IPS-NIHi11 (cell line): Measurements from ENCODE around the gene BSPRY.
"Not testable (repeated sequence)": the region's sequence is repeated elsewhere in the genome, so short reads cannot be mapped to it uniquely, and the experiment has no call there.

Source experiments
- DNase-seq: peaks from one replicate; pipeline ENCODE4 v3.0.0; 2012; ENCODE audit warnings: mixed read lengths, low spot score

BSPRY gene

DNA sequence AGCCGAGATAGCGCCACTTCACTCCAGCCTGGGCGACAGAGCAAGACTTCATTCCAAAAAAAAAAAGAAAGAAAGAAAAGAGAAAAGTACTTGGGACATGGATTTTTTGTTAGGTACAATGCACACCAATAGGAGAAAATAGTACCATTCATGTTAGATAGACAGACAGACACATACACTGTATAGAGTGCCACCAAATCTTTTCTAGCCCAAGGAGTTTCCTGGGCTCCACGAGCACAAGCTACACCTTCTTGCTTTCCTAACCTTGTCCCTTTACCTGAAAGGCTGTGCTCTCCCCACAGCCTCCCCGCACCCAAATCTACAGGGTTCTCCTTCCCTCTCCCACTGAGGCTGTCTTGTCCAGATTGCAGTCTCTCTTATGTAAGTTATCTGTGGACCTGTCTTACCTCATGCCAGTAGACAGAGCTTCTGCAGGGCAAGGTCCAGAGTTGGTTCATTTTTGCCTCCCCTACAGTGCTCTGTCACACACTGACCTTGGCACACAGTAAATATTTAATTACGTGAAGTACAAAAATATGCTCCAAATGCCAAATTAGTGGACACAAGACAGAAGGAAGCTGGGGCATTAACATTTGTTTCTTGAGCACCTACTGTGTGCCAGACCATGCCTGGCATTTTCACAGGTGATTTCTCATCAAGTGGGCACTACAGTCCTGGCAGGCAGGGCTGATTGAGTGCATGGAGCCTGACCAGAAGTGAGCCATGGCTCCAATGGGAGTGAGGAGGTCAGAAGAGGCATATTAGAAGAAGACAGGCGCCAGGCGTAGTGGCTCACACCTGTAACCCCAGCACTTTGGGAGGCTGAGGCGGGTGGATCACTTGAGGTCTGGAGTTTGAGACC is 45.9 kb downstream of the BSPRY start:
- no peak for DNase-seq

DNA sequence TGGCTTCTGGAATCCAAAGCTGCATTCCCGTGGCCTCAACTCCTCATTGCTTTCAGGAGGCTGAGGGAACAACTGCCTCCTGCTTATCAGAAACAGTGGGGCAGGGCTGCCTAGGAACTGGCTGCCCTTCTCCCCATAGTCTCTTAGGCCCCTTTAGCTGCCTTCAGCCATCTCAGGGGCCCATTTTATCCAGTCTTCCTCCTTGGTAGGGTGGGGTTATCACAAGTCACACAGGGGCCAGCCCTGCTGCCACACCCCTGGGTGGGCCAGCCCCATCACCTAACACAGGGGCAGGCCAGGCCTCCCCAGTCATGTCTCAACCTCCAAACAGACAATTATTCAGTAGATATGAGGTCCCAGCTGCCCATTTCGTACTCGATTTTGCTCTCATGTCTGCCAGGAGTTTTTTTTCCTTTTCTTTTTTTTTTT is 47.9 kb downstream of the BSPRY start:
- no peak for DNase-seq

DNA sequence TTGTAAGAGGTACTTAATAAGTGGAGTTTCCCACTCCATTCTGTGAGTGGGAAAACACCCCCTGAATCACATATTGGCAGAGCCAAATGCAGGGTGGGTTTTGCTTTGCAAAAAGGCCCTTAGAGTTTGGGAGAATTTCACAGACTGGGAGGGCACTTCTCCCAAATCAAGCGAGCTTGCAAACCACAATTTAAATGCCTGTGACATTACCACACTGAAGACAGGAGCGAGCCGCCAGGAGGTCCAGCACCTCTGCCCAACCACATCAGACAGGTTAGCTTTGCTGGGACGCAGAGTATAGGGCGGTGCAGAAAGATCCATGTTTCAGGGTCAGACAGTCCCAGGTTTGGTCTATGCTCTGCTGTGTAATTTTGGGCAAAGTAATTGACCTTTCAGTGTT is 49.5 kb downstream of the BSPRY start:
- no peak for DNase-seq

GRCh38 chr9:113399646-113400200 is 50.4 kb downstream of the BSPRY start:
- no peak for DNase-seq

- DNase-seq: peak; percentile 98
Observed at GRCh38 chr9:113401027-113401792, 51.9 kb downstream of the BSPRY start, which contains the start of gene ALAD. Gene ALAD (minus strand): TSS chr9:113401284. CDS start chr9:113393559, 7,725 bp downstream.

- DNase-seq: no peak
Observed at GRCh38 chr9:113403646-113404045, 54.3 kb downstream of the BSPRY start.

GRCh38 chr9:113406353-113406752 is 57.0 kb downstream of the BSPRY start:
- DNase-seq: not testable (repeated sequence)

DNA sequence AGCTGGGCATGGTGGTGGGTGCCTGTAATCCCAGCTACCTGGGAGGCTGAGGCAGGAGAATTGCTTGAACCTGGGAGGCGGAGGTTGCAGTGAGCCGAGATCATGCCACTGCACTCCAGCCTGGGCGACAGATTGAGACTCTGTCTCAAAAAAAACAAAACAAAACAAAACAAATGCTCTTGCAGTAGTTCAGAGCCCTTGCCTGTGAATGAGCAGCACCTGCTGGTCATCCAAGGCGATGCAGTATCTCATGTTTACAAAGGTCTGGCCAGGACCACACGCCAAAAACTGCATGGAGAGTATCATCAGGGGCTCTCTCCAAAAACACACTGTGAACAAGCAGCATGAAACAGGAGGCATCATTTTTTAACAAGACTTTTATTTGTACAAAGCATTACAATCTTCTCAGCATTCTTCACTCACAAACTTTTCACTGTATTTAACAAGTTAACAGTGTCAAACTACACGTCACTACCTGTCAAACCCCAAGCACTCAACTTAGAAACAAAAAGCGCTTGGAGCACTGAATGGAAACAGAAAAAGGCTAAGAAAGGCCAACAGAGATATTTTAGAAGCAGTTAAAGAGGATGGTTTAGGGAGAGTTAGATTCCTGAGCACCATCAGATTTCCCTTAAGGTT is 57.7 kb downstream of the BSPRY start:
- DNase-seq: peak; percentile 46

GRCh38 chr9:113409481-113409880 is 60.1 kb downstream of the BSPRY start:
- DNase-seq: no peak

GRCh38 chr9:113409883-113410206 is 60.5 kb downstream of the BSPRY start:
- no peak for DNase-seq

DNA sequence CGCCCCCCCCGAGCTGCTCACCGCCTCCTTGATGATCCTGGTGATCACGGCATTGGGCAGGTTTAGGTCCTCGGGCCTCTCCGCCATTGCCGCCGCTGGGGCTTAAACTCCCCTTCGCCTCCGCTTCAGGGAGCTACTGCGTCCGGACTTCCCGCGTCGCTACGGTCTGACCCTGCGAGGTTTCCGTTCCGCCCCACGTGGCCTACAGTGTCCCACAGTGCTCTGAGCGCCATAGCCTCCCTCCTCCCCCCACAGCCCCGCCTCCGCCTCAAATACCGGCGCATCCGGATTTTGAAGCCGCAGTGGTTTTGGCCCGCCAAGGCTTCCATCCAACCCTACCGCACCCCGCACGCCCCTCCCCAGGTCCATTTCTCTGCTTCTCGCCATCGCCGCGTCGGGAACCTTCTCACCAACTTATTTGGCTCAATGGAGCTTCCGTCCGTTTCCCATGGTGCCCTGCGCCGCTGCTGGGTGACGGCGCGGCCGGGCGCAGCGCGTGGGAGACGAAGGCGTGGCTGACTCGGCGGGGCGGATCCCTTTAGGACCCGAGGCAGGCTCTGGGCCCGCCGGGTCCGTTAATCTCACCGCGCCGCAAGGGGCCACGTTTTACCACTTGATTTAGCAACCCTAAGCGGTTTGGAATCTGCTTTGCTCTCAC is 61.0 kb downstream of the BSPRY start, which contains the start of the genes C9orf43 and POLE3:
C9orf43 (plus strand) TSS at position 541 of the 658 bp plus-strand sequence. CDS start 2,747 bp downstream, outside the sequence.
POLE3 (minus strand) TSS at position 469 of the 658 bp plus-strand sequence; CDS start at position 87, 382 bp downstream.
- peak; percentile 95 for DNase-seq

- DNase-seq: no peak
Observed at GRCh38 chr9:113416149-113416721, 66.9 kb downstream of the BSPRY start.

DNA sequence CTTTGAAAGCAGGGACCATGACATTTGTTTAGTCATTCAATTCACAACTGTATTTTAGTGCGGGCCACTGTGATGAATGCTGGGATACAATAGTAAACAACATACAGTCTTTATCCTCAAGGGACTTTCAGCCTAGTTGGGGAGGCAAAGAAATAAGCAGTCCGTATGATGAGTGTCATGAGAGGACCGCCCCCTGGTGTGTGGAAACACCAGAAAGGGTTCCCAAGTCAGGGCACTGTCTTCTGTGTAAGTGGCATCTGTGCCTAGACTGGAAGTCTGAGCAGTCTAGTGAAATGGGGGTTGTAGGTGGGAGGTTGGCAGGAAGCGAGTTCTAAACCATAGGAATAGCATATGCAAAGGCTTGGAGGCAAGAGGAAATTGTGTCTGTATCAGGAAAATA is 68.0 kb downstream of the BSPRY start:
- DNase-seq: no peak
